HG03354 (cell line): Measurements from ENCODE around the gene ANO10.
A peak's percentile ranks its signal among the peaks of the same experiment; 100 is the strongest.
"Not testable (repeated sequence)": the region's sequence is repeated elsewhere in the genome, so short reads cannot be mapped to it uniquely, and the experiment has no call there.

ENCODE experiments used
- ATAC-seq: cut with Tn5 transposase; IDR thresholded peaks from one replicate; pipeline ENCODE4 v1.9.1; 2021; ENCODE audit warnings: mild to moderate bottlenecking; ENCODE audit not compliant: unreplicated experiment, poor library complexity, severe bottlenecking

Gene ANO10

DNA sequence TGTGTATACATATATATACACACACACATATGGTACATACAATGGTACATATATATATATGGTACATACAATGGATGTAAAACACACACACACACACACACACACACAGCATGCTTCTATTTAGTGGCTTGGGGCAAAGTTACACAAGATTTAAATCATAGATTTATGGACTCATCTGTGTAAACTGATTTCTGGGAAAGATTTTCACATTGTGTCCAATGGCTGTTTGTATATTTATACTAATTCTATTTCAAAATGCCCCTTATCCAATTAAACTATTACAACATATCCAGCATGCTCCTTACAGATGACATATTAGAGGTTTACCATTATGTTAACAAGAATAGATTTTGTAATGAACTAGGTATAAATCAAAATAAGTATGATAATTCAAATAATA lies 94.9 kb downstream of the ANO10 start:
- no peak for ATAC-seq

DNA sequence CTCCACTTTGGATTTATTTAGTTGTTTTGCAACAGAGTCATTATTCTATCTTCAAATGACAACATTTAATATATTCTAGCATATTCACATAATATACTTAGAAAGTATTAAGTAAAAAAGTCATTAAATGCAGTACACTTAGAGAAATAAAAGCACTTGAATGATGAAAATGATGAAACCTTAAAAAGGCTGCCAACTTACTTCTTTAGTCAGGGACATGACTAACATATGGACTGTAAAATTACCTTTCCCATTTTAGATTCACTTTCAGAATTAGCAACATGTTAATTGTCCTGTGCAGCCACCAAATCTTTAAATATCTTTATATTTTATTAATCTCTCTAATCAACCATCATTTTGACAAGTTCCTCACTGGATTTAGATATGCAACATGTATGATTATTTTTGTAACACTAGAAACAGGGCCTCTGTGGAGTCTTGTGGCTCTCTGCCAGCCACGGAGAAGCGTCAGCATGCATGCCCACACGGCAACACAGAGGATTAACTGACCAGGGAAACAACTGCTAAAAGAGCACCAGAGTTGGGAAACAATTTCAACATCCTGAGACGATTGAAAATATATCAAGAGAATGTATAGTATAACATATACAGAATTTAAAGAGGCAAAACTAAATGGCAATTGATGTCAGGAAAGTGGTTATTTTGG lies 95.7 kb downstream of the ANO10 start:
- ATAC-seq = no peak

DNA sequence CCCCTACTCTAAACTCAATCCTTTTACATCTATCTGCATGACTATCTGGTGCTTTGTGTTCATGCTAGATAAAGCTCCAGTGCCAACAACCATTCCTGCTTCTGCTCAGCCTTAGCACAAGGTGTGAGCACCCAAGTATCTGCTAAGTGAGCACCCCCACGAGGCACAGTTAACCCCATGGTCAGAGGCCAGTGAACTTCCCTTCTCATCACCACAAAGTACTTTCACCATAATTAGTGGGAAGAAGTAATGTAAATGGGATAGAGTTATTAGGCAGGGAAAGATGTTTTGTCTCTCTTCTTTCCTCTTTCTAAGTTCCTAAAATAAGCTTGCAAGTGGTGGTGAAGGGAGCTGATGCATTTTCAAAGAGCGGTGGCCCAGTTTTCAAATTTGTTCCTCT lies 96.4 kb downstream of the ANO10 start:
- no peak for ATAC-seq

DNA sequence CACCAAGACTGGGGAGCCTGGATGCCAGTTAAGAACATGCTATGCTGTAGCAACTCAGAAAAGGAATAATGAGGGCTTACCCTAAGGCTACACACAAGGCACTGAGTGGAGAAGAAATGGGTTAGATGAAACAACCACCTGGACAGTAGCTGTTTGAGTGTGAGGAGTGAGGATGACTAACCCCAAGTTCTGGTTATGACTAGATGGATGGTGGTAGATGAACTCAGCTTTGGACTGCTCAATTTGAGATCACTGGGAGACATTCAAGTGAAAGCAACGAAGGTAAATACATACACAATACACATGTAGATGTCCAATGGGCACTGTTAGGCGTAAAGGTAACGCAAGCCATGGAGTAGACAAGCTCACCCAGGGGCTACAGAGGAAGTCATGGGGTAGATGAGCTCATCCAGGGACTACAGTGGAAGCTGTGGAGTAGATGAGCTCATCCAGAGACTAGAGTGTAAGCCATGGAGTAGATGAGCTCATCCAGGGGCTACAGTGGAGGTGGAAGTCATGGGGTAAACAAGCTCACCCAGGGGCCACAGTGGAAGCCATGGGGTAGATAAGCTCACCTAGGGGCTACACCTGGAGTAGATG lies 98.3 kb downstream of the ANO10 start:
- ATAC-seq = peak; percentile 85

DNA sequence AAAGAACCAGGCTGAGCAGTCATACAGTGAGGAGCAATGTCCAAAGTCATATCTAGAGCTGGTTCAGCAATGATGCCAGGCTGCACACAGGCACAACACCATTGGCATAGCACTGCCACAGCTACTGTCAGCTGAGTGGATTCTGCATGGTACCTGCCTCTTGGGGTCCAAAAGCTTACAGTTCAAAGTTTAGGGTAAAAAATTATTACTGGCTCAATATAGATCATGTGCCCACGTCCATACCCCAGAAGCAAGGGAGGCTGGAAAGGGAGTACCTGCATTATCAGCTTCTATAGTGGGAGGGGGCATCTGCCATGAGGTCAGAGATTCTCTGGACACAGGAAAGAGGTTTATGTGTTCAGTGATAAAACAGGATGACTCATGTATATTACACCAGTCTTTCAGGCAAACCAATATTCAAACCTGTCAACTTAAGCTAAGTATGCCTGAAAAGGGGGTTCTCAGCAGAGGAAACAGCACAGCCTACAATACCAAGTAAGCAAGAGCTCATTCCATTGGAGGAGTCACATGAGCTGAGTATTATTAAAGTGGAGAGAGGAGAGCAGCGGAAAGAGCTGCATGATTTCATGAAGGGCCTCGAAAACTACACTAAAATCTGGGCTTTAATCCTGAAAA lies 99.0 kb downstream of the ANO10 start:
- ATAC-seq = no peak

DNA sequence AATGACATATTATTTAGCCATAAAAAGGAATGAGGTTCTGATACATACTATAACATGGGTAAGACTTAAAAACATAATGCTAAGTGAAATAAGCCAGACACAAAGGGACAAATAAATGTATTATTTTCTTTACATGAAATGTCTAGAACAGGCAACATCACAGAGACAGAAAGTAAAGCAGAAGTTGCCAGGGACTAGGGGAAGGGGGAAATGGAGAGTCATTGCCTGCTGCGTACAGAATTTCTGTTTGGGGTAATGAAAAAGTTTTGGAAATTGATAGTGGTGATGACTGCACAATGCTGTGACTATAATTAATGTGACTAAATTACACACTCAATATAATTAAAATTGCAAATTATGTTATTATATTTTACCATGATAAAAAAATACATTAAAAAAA lies 99.9 kb downstream of the ANO10 start:
- no peak for ATAC-seq

DNA sequence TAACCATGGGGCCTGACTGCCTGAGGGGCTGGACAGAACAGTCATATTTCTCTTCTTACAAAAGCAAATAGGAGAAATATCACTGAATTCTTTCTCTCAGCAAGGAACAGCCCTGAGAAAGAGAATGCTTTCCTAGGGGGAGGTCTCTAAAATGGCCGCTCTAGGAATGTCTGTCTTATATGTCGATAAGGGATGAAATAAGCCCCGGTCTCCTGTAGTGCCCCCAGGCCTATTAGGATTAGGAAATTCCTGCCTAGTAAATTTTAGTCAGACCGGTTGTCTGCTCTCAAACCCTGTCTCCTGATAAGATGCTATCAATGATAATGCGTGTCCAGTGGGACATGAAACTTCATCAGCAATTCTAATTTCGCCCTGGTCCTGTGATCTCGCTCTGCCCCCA lies 103.3 kb downstream of the ANO10 start:
- ATAC-seq = not testable (repeated sequence)

DNA sequence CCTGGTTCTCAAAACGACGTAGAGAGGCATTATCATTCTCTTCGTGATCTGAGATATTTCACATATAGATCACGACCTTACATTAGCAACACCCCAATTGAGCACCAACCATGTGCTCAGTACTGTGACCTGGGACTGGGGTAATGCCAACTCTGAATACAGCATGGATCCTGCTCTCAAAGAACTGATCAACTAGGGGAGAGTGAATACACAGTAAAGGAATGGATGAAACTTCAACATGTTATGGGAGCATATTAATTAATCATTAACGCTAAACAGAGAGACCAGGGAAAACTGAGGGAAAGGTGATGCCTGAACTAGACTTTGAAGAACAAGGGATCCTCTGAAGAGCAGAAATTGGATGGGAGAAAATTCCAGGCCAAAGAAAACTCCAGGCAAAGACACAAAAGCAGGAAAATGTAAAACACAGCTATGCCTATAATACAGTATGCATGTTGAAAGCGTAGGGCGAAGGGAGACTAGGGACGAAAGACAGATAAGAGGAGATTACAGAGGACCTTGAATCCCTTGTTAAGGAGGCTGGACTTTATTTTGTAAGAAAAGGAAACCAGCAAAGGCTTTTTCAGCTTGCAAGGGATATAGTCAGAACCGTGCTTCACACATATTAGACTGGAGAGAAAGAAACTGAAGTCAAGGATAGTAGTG lies 105.7 kb downstream of the ANO10 start:
- no peak for ATAC-seq

DNA sequence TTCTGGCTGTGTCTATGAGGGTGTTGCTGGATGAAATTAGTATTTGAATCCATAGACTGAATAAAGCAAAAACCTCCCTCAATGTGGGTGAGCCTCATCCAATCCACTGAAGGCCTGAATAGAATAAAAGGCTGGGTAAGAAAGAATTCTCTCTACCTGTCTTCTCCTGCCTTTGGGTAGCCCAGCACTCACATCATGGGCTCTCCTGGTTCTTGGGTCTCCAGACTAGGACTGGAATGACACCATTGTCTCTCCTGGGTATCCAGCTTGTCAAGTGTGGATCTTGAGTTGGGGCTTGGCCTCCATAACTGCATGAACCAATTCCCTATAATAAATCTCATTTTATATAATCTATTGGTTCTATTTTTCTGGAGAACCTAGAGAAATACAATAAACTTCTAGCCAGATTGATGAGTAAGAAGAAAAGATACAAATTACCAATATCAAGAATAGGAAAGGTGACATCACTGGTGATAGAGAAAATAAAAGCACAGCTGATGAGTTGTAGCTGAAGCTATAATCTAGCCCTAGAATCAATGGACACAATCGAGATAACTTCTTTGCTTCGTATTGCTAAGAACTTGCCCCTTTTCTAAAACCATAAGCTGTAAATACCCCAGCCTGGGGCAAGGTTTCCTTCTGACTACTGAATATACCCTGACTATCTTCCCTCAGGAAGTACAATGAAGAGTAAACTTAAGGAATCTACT lies 106.4 kb downstream of the ANO10 start:
- no peak for ATAC-seq

DNA sequence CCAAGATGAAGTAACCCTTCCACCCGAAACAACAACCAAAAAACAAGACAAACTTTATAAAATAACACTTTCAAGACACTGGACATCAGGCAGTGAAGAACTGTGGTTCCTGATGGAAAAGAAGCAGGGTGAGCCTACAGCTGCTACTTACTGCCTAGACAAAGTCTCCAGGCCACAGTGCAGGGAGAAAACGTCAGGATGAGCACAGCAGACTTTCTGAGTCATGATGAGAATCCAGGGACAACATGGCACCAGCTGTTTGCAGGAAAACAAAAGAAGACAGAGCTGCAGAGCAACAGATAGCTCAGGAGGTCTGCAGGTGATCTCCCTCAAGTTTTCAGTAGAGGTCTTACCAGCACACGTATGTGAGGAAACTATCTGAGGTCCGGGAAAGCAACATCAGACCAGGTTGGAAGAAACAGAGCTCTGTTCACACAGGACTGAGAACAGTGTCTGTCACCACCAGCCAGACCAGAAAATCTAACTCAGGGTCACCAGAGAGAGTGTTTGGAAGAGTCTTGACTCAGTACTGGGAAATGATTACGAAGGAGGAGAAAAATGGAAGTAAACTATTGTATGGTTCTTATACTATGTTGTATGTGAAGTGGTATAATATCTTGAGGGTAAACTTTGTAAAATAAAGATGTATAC lies 108.9 kb downstream of the ANO10 start:
- ATAC-seq = no peak

DNA sequence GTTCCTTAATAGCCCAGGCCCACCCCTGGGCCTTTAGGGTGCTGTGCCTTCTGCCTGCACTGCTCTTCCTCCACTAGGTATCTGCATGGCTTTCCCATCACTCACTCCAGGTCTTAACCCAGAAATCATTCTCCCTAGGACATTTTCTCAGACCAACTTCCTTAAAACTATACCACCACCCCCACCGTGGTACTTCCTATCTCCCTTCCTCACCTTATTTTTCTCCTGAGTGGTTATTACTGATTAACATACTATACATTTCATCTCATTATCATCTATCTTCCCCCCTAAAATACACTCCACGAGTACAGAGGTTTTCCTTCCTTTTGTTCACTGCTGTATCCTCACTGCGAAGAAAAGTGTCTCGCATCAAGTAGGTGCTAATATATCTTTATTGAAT lies 115.2 kb downstream of the ANO10 start:
- no peak for ATAC-seq

DNA sequence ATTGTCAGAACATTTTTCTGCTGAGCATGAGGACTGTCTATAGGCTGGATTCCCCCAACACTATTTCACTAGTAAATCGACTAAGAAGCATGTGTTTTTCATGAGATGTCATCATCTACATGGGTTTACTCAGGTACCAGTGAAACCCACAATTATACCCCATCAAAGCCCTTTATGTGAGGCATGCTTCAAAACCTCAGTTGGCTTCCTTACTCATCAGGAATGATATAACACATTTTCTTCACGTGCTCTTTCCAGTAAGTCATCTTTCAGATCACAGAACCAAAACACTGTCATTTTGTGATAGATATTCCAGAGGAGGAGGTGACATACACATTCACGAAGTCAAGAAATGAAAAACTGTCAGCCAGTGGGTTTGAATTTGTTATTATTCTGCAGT lies 116.5 kb downstream of the ANO10 start:
- ATAC-seq = no peak

DNA sequence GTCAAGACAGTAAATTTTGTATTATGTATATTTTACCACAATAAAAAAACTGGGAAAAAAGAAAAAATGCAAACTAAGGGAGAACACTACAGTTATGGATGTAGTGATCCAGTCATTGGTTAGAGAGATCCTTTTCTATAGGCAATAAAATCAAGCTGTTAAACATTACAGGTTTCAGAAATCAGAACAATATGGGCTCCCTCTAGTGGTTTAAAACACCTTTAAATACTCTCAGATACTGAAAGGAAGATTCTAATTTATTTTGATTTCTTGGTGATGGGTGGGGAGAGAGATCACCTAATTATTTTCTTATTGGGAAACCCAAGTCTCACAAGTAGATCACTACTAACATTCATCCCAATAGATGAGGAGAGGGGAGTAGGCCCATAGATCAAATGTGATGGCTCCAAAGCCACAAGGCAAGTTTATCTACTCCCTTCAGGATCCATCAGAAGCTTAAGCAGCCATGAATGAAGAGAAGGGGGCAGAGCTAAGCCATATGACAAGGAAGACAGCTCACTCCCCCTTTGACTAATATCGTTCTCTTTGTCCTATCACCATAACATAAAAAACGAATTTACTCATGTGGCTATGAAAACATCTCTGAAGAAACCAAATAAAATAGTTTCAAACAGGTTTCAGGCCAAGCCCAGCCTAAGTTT lies 118.6 kb downstream of the ANO10 start:
- ATAC-seq = no peak

DNA sequence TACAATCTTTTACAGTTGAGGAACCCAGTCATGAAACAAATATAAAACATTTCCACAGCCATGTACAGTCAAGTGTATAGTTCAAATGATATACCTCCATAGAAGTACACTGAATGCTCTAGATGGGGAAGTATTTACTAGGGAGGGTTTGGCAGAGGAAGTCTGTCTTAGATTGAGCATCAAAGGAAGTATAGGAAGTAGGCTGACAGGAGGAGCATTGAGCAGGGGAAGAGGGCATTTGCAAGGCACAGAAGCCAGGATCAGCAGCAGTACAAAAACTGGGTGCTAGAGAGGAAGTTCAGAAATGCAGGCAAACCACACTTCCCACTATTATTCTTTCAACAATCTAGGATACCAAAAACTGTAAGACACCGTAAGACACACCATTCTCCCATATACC lies 122.6 kb downstream of the ANO10 start:
- ATAC-seq = no peak

DNA sequence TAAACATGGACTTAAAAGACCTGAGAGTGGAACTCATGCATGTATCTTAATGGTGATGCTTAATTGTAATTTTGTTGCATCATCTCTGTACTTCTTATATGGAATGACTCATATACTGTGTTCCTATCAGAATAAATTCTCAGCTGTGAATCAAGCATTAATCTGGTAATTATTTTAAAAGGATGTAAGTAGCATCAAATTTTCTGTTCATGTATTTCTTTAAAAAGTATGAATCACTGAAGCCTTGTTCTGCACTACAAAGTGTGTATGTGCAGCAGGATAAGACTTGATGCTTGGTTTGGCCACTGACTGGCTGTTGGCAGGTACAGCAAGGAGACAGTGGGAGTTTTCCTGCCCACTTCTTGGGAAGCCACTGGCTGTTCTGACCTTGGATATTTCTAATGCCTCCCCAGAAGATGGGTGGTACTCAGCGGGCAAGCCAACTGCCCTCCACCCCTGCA lies 123.9 kb downstream of the ANO10 start:
- no peak for ATAC-seq

DNA sequence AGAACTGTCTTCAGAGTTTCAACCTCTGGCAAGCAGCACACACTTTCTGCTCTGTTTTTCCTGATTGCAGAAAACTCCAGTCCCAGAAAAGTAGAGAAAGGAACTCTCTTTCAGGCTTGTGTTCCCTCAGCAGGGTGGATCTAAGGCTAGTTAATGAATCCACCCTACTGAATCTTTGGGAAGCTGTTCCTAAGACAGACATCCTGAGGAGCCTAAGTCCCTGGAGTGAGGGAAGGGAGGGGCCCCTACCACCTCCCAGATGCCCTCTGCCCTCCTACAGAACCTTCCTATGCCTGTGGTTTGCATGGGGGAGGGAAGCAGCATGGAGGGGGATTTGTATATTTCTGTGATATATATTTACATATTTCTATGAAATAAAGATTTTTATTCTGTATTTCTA lies 124.4 kb downstream of the ANO10 start:
- no peak for ATAC-seq

DNA sequence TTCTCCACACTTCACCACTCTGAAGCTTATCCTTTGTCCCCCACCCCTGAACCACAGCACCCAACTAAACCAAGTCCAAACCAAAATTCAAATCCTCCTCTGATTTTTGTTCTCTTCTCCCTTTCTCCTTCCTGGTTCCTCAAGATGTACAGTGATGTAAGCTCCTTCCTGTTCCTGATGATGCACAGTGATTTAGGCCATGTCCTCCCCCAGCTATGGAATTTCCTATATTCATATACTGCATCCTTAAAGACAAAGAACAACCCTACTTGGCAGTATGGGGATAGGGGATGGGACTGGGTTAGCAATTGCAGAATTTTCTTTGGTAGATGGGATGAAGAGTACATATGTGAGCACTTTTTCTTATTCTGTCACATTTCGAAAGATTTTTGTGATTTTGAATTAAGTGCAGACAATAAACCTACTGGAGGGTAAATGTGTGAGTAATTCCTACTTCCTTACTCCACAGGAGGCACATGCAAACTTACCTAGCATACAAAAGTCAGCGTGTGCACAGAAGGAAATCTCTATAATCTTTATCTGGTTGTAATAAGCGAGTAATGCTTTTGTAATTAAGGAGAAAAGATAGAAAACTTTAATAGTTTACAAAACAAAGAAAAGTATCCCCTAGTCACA lies 125.0 kb downstream of the ANO10 start:
- ATAC-seq = no peak

DNA sequence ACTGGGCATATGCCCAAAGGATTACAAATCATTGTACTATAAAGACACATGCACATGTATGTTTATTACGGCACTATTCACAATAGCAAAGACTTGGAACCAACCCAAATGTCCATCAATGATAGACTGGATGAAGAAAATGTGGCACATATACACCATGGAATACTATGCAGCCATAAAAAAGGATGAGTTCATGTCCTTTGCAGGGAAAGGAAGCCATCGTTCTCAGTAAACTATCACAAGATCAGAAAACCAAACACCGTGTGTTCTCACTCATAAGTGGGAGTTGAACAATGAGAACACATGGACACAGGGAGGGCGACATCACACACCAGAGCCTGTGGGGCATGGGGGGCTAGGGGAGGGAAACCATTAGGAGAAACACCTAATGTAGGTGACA lies 128.9 kb downstream of the ANO10 start:
- not testable (repeated sequence) for ATAC-seq

DNA sequence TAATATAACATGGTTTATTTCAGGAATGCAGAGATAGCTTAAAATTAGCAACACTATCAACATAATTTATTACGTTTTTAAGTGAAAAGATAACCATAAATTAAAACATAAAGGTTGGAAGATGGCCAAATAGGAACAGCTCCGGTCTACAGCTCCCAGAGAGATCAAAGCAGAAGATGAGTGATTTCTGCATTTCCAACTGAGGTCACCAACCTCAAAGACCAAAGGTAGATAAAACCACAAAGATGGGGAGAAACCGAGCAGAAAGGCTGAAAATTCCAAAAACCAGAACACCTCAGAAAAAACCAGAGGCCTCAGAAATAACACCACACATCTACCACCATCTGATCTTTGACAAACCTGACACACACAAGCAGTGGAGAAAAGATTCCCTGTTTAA lies 130.0 kb downstream of the ANO10 start:
- ATAC-seq = not testable (repeated sequence)
